22Rv1 (cell line): ENCODE data around the gene GRIN3A.
"Not testable (repeated sequence)": the region's sequence is repeated elsewhere in the genome, so short reads cannot be mapped to it uniquely, and the experiment has no call there.

Source experiments
- CTCF ChIP-seq: fragments of 450-650 bp; IDR thresholded peaks from 2 replicates; pipeline ENCODE4 v1.5.1; 2017; ENCODE audit warnings: mild to moderate bottlenecking
- ZFX ChIP-seq: fragments of 450-650 bp; IDR thresholded peaks from 2 replicates; pipeline ENCODE4 v1.6.1; 2017; ENCODE audit warnings: antibody characterized with exemption, borderline replicate concordance

- TF ChIP-seq CTCF, ZFX: not testable (repeated sequence)
These were observed 14.2 kb downstream of the GRIN3A start for GRCh38 chr9:101724271-101724670.
